HUES6 (cell line): Measurements from ENCODE around the gene UBAC2.

ENCODE experiments used
- H3K27ac ChIP-seq: 2 replicates; pipeline ENCODE4 v1.7.0; 2013; ENCODE audit warnings: low read depth, mild to moderate bottlenecking, low read length, inconsistent platforms
- H3K27me3 ChIP-seq: 2 replicates; pipeline ENCODE4 v1.6.1; 2013; ENCODE audit warnings: low read length; ENCODE audit not compliant: control insufficient read depth, insufficient read depth
- H3K36me3 ChIP-seq: 2 replicates; pipeline ENCODE4 v1.6.1; 2013; ENCODE audit warnings: low read length; ENCODE audit not compliant: control insufficient read depth, insufficient read depth
- H3K4me1 ChIP-seq: 2 replicates; pipeline ENCODE4 v1.6.1; 2013; ENCODE audit warnings: low read length; ENCODE audit not compliant: control insufficient read depth, insufficient read depth
- H3K4me3 ChIP-seq: 2 replicates; pipeline ENCODE4 v1.5.1; 2013; ENCODE audit warnings: low read depth, low read length
- H3K9ac ChIP-seq: one replicate; pipeline ENCODE4 v1.6.1; 2013; ENCODE audit warnings: mild to moderate bottlenecking, low read length
- H3K9me3 ChIP-seq: 2 replicates; pipeline ENCODE4 v1.6.1; 2013; ENCODE audit warnings: low read depth, low read length; ENCODE audit not compliant: control insufficient read depth, insufficient read depth

Gene UBAC2

DNA sequence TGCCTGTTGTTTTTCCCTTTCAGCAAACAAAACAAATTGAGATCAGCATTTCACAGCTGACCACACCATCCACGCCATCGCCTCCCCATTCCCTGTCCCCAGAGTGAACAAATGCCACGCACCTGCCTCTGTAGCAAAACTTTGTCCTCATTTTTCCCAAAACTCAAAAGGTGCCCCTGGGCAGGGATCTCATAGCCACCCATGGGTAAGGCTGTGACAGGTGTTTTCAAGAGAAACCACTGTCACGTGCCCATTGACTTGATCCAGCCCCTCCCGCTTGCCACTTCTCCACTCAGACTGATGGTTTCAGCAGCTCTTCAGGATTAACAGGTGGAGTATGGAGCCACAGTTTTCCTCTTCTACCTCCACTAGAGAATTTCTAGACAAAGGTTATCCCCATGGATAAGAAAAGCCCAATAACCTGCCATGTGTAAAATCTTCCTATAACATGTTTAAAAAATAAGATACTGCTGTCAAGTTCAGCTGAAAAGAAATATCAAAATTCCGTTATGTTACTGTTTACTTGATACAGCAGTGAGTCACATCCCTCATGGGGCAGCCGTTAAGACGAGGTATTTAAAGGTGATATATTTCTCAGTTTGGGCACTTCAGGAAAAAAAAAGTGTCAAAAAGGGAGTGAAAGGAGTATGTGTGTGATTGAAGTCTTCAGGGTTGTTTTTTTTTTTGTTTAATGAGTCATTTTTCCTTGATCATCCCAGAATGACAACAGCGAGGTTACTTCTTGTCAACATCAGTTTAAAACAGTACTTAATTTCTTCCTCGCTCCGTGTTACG, 170.0 kb downstream of the UBAC2 start:
- Histone ChIP-seq H3K9ac (no peak overlapping the region), H3K9me3 (no peaks in the 10 kb centered on the region), H3K4me3 (no peak overlapping the region), H3K4me1 (peaks cover 3% of the 10 kb centered on the region; the same call in 1 of the 2 replicates), H3K36me3 (peaks cover 24% of the 10 kb centered on the region), H3K27me3 (no peaks in the 10 kb centered on the region), H3K27ac (no peak overlapping the region)

DNA sequence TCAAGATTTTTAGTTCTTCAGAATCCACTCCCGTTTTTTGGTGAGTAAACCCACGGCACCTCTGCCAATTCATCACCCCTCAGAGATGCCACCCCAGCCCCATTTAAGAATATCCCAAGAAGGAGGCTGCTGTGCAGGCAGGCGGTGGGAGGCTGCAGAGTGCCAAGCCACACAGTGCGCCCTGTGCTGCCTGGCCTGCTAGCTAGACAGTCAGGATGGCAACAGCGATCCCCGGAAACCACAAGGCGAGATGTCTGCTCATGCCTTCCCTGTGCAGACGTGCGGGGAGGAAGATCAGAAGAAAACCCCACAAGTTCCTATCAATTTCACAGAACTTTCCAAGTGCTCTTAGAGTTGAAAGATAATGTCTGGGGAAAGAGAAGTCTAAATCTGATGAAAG, 171.3 kb downstream of the UBAC2 start:
- Histone ChIP-seq H3K4me1 (peaks cover 3% of the 10 kb centered on the region; the same call in 1 of the 2 replicates), H3K27me3 (no peaks in the 10 kb centered on the region), H3K9me3 (no peaks in the 10 kb centered on the region), H3K9ac (no peak overlapping the region), H3K36me3 (peaks cover 26% of the 10 kb centered on the region), H3K4me3 (no peak overlapping the region), H3K27ac (no peak overlapping the region)

DNA sequence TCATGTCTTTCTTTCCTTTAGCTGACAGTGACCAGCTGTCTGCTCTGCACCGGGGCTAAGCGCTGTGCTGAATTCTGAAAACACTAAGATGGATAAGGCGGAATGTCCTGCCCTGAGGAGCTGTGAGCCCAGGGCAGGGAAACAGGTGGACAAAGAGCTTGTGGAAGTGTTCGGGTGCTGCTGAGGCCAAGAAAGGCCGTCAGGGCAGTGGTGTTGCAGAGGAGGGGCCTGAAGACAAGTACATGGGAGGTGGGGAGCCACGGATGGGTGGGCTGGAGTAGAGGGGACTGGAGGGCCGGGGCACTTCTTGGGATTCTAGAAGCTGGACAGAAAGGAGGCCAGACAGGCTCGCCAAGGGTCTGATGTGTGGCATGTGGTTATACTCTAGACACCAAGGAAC, 172.8 kb downstream of the UBAC2 start:
- no peaks in the 10 kb centered on the region for H3K9me3 ChIP-seq
- H3K4me1 ChIP-seq: peaks cover under 1% of the 10 kb centered on the region
- no peaks in the 10 kb centered on the region for H3K27me3 ChIP-seq
- peaks cover 30% of the 10 kb centered on the region for H3K36me3 ChIP-seq
- H3K27ac ChIP-seq: no peak overlapping the region
- no peak overlapping the region for H3K9ac ChIP-seq
- H3K4me3 ChIP-seq: no peak overlapping the region

DNA sequence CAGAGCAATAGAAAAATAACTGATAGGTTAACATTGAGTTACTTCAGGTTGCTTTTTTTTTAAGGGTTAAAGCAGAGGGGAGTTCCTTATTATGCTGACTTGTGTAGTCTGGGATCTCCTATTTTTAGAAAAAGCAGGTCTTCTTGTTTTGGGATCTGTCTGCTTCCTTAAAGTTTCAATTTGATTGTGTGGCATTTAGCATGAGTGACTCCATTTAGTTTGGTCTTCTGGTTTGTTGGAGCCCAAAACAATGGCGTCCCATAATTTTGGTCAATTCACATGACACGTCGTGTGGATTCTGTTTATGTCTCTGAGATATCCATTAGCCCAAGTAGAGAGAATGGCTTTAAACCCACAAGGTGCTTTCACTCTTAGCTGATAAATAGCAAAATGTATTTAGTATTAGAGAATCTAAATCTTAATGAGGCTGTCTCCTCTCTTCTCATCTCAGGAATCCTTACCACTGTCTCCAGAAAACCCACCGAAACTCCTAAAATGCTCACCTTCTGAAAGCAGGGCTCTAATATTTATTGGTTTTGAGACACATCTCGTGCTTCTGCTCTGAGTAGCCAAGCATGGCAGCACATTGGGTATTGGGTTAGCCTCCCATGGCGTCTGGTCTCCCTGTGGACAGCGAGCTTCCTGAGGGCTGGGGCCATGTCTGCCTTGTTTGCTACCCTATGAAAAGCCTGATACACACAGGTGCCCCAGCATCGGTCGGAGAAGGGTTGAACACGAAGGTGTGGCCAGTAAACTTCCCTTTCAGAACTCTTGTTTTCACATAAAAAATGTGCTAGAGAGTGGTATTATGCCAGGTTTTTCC, 173.7 kb downstream of the UBAC2 start:
- H3K27ac ChIP-seq: no peak overlapping the region
- H3K27me3 ChIP-seq: no peaks in the 10 kb centered on the region
- H3K9me3 ChIP-seq: no peaks in the 10 kb centered on the region
- peaks cover 23% of the 10 kb centered on the region for H3K36me3 ChIP-seq
- H3K4me3 ChIP-seq: no peak overlapping the region
- no peak overlapping the region for H3K9ac ChIP-seq
- peaks cover 10% of the 10 kb centered on the region for H3K4me1 ChIP-seq

DNA sequence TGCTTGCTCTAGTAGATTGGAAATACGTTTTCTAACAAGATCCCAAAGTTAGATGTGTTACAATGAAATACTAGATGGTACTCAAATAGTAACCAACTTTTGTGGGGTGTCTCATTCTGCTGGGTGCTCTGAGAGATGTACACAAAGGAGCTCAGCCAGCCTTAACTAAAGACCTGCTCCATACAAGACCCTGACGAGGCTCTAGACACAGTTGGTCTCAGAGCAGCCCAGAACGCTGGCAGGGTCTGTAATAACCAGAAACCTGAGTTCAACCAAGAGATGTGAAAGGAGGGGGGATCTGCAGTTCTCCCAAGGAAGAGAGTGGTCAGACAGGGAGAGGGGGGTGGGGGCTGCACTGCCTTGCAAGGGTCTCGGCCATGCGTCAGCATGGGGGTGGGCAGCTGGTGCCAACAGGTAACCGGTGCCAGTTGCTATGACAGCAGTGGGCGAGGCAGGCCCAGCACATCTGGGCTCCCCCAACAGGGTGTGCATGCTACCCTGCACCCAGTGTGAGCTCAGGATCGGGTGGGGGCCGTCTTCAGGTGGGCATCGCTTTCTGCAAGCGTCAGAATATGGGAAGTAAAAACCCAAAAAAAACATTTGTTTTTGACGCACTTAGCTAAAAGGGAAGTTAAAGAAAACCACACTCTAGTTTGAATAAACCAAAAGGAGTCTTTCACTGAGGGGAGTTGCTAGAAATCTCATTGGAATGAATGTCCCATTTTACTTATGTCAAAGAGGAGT, 174.5 kb downstream of the UBAC2 start:
- H3K27me3 ChIP-seq: no peaks in the 10 kb centered on the region
- H3K4me1 ChIP-seq: peaks cover 18% of the 10 kb centered on the region
- H3K9ac ChIP-seq: no peak overlapping the region
- no peak overlapping the region for H3K4me3 ChIP-seq
- H3K9me3 ChIP-seq: no peaks in the 10 kb centered on the region
- no peak overlapping the region for H3K27ac ChIP-seq
- H3K36me3 ChIP-seq: peaks cover 16% of the 10 kb centered on the region

DNA sequence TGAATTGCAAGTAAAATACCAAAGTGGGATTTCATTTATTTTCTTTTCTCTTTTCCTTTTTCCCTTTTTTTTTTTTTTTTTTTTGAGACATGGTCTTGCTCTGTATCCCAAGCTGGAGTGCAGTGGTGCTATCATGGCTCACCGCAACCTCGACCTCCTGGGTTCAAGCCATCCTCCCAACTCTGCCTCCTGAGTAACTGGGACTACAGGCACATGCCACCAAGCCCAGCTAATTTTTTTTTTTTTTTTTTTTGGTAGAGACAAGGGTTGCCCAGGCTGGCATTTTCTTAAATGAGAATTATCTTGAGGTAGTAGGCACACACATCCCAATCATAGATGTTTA, 175.1 kb downstream of the UBAC2 start:
- Histone ChIP-seq H3K27ac (no peak overlapping the region), H3K4me1 (peaks cover 22% of the 10 kb centered on the region), H3K9ac (no peak overlapping the region), H3K4me3 (no peak overlapping the region), H3K27me3 (no peaks in the 10 kb centered on the region), H3K9me3 (no peaks in the 10 kb centered on the region), H3K36me3 (peaks cover 10% of the 10 kb centered on the region)

DNA sequence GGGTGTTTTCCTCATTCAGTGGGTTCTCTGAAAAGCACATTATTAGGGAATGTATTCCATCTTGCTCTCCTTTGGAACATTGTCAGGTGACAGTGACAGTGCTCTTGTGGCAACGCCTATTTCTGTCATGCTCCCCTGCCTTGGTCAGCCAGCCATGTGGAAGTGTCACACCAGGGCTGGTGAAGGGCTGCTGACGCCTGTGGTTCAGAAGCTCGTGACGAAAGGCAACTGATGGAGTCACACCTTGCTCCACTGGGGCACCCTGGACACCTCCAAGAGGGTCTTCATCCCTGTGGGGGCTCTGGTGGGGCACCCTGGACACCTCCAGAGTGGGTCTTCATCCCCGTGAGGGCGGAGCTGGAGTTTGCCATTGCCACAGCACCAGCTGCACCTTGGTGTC, 175.5 kb downstream of the UBAC2 start:
- Histone ChIP-seq H3K9ac (no peak overlapping the region), H3K36me3 (peaks cover 12% of the 10 kb centered on the region), H3K27me3 (no peaks in the 10 kb centered on the region), H3K4me3 (no peak overlapping the region), H3K9me3 (no peaks in the 10 kb centered on the region), H3K4me1 (peaks cover 22% of the 10 kb centered on the region), H3K27ac (no peak overlapping the region)

DNA sequence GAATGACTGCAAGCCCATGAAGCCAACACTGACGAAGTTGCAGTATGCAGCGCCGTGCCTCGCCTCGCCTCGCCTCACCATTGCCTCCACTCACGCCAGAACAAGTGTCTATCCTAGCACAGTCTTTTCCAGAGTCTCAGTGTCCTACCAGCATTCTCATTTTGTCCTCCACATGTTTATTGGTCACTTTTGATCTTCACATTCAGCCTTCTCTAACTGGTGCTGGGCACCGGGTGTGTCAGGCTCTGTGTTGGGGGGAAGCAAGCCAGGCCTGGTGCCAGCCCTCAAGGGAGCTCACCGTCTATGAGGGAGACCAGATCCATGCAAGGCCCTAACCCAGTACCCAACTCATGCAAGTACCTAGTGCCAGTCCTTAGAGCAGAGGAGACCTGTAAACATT, 176.3 kb downstream of the UBAC2 start:
- Histone ChIP-seq H3K4me1 (peaks cover 22% of the 10 kb centered on the region), H3K9me3 (no peaks in the 10 kb centered on the region), H3K4me3 (no peak overlapping the region), H3K9ac (no peak overlapping the region), H3K36me3 (peaks cover 16% of the 10 kb centered on the region), H3K27me3 (no peaks in the 10 kb centered on the region), H3K27ac (no peak overlapping the region)

DNA sequence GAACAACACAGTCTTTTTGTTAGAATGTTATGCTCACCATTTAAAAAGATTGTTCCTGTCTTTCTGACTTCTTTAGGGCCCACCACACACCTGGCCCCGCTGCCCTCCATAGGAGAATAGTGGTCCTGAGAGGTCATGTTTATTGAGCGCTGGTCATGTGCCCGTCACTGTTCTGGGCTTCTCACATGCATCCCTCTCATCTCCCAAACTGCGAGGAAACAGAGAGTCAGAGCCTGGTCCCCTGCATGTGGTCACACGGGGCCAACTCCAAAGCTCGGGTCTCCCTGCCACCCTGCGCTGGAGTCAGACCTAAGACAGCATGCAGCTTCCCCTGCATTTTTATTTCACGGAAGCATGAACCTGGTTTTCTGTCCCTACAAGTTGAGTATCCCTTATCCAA, 177.0 kb downstream of the UBAC2 start:
- Histone ChIP-seq H3K9ac (no peak overlapping the region), H3K27me3 (no peaks in the 10 kb centered on the region), H3K27ac (no peak overlapping the region), H3K4me3 (no peak overlapping the region), H3K4me1 (peaks cover 22% of the 10 kb centered on the region), H3K36me3 (peaks cover 15% of the 10 kb centered on the region), H3K9me3 (no peaks in the 10 kb centered on the region)

DNA sequence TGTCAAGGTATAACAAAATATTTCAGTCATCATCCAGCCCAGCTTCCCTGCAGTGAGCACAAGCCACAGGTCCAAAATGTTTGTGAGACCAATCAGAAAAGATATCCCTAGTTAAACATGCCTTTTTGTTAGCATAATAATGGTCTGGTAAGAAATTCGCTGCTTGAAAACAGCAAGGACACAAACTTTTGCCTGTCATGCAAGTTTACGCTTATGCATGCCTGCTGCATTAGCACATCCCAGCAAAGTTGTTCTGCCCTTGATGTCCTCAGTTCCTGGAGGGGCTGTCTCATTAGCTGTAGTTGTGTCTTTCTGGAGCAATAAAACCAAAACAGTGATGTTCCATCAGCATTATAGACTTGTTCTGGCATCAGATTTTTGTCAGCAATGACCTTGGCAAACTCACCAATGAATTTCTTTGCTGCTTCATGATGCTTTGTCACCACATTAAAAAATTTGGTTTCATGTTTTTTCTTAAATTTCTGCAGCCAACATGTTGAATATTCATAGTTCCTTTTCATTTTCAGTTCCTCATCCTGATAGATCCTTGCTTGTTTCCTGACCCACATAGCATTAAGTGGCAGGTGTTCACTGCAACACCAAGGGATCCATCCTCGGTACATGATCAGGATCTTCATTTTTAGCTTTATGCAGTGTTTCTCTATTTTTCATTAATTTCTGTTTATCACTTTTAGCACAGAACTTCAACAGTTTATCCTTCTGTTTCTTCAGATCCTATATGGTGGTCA, 178.5 kb downstream of the UBAC2 start:
- Histone ChIP-seq H3K9ac (no peak overlapping the region), H3K27ac (no peak overlapping the region), H3K36me3 (peaks cover 15% of the 10 kb centered on the region), H3K4me1 (peaks cover 26% of the 10 kb centered on the region), H3K27me3 (no peaks in the 10 kb centered on the region), H3K4me3 (no peak overlapping the region), H3K9me3 (no peaks in the 10 kb centered on the region)
